ENCODE measurements around the gene CHEK2. TPM values are rescaled to one million over a fixed set of nuclear protein-coding genes. Genes with fewer than 3 reads are reported as not detected.
"Not testable (repeated sequence)": the region's sequence is repeated elsewhere in the genome, so short reads cannot be mapped to it uniquely, and the experiment has no call there.

The CHEK2 gene
- polyA plus RNA-seq, 3 donors: 6.6 to 13.1 (median 7.8) TPM

DNA sequence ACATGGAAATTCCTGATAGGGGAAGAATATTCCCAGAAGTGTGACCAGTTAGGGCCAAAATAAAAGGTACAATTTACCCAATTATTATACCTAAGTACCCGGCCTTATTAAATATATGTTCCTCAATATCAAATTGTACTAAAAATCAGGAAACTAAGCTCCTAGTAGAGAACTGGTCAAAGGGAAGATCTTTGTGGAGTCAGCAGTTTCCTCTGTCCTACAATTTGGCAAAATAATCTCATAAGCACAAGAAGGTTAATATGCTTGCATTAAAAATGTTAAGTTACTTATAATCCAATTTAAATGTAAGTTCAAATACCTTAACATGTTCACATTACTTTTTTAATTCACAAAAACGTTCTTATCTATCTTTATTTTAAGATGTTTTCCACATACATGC is 72.2 kb downstream of the CHEK2 start:
- H2AFZ ChIP-seq (ENCODE audit: insufficient read depth, low read depth, low read length, poor library complexity, severe bottlenecking): no peak overlapping the region
- H3K4me1 ChIP-seq (ENCODE audit: control insufficient read depth in 1 of 2, insufficient read depth in 2 of 2, low read length in 2 of 2): peaks cover 8 to 13% of the 10 kb centered on the region in 2 donors
- DNase-seq: no peak
- no peak overlapping the region for H3K27ac ChIP-seq (ENCODE audit: low read depth in 1 of 2, low read length in 2 of 2)
- WGBS (ENCODE audit: insufficient coverage): no CpG with 5 or more reads among the region's 2 CpGs
- no peaks in the 10 kb centered on the region for H3K36me3 ChIP-seq (replicated peaks in 1 of 2; ENCODE audit: control insufficient read depth in 1 of 2, insufficient read depth in 2 of 2, low read length in 2 of 2)
- H3K9ac ChIP-seq (ENCODE audit: insufficient read depth, low read length, poor library complexity, severe bottlenecking): no peak overlapping the region
- intact Hi-C loops (cut with micrococcal nuclease): no loop called here
- H3K4me3 ChIP-seq (replicated peaks in 1 of 3; ENCODE audit: low read depth in 2 of 3, low read length in 3 of 3): no peak overlapping the region
- H3K79me2 ChIP-seq (ENCODE audit: insufficient read depth, low read length): no peaks in the 10 kb centered on the region
- TF ChIP-seq, protein P1, sequence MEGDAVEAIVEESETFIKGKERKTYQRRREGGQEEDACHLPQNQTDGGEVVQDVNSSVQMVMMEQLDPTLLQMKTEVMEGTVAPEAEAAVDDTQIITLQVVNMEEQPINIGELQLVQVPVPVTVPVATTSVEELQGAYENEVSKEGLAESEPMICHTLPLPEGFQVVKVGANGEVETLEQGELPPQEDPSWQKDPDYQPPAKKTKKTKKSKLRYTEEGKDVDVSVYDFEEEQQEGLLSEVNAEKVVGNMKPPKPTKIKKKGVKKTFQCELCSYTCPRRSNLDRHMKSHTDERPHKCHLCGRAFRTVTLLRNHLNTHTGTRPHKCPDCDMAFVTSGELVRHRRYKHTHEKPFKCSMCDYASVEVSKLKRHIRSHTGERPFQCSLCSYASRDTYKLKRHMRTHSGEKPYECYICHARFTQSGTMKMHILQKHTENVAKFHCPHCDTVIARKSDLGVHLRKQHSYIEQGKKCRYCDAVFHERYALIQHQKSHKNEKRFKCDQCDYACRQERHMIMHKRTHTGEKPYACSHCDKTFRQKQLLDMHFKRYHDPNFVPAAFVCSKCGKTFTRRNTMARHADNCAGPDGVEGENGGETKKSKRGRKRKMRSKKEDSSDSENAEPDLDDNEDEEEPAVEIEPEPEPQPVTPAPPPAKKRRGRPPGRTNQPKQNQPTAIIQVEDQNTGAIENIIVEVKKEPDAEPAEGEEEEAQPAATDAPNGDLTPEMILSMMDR (IDR thresholded peaks at IDR 0.05): no peak
- no peak overlapping the region for H3K4me2 ChIP-seq (replicated peaks; ENCODE audit: extremely low read depth, low read length, poor library complexity, severe bottlenecking)
- no peaks in the 10 kb centered on the region for H4K20me1 ChIP-seq (ENCODE audit: insufficient read depth, low read length)
- H3K36me3 Mint-ChIP-seq: no peaks in the 10 kb centered on the region
- no peaks in the 10 kb centered on the region for H3K9me3 ChIP-seq (replicated peaks in 1 of 2; ENCODE audit: control insufficient read depth in 1 of 2, insufficient read depth in 1 of 2, low read length in 2 of 2)
- peaks cover 0 to 13% (median 5%) of the 10 kb centered on the region in 7 donors for H3K9me3 Mint-ChIP-seq
- no peak overlapping the region for H3K27ac Mint-ChIP-seq
- peaks cover 17% of the 10 kb centered on the region for H3K4me1 Mint-ChIP-seq
- peaks cover 24 to 37% (median 34%) of the 10 kb centered on the region in 3 donors for H3K27me3 Mint-ChIP-seq (ENCODE audit: low read depth in 3 of 3)
- H3K27me3 ChIP-seq (ENCODE audit: control insufficient read depth in 2 of 2, insufficient read depth in 2 of 2, low read length in 2 of 2): peaks cover 15 to 45% of the 10 kb centered on the region in 2 donors
- H3K4me3 Mint-ChIP-seq: no peak overlapping the region

DNA sequence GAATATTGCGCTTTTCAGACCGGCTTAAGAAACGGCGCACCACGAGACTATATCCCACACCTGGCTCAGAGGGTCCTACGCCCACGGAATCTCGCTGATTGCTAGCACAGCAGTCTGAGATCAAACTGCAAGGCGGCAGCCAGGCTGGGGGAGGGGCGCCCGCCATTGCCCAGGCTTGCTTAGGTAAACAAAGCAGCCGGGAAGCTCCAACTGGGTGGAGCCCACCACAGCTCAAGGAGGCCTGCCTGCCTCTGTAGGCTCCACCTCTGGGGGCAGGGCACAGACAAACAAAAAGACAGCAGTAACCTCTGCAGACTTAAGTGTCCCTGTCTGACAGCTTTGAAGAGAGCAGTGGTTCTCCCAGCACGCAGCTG is 78.1 kb downstream of the CHEK2 start:
- H3K4me1 ChIP-seq (ENCODE audit: control insufficient read depth in 1 of 2, insufficient read depth in 2 of 2, low read length in 2 of 2); H3K79me2 ChIP-seq (ENCODE audit: insufficient read depth, low read length); H3K9me3 ChIP-seq (replicated peaks in 1 of 2; ENCODE audit: control insufficient read depth in 1 of 2, insufficient read depth in 1 of 2, low read length in 2 of 2); H3K27ac Mint-ChIP-seq; H3K4me3 ChIP-seq (replicated peaks in 1 of 3; ENCODE audit: low read depth in 2 of 3, low read length in 3 of 3); DNase-seq; H3K9ac ChIP-seq (ENCODE audit: insufficient read depth, low read length, poor library complexity, severe bottlenecking); intact Hi-C loops (cut with micrococcal nuclease); H3K36me3 ChIP-seq (replicated peaks in 1 of 2; ENCODE audit: control insufficient read depth in 1 of 2, insufficient read depth in 2 of 2, low read length in 2 of 2); H3K4me2 ChIP-seq (replicated peaks; ENCODE audit: extremely low read depth, low read length, poor library complexity, severe bottlenecking); H3K4me3 Mint-ChIP-seq; H4K20me1 ChIP-seq (ENCODE audit: insufficient read depth, low read length); H3K4me1 Mint-ChIP-seq; H3K9me3 Mint-ChIP-seq; H2AFZ ChIP-seq (ENCODE audit: insufficient read depth, low read depth, low read length, poor library complexity, severe bottlenecking); H3K36me3 Mint-ChIP-seq; H3K27me3 ChIP-seq (ENCODE audit: control insufficient read depth in 2 of 2, insufficient read depth in 2 of 2, low read length in 2 of 2); H3K27ac ChIP-seq (ENCODE audit: low read depth in 1 of 2, low read length in 2 of 2): not testable (repeated sequence)
- no CpG with 5 or more reads among the region's 13 CpGs for WGBS (ENCODE audit: insufficient coverage)
- peaks cover 0 to 19% (median 3%) of the 10 kb centered on the region in 3 donors for H3K27me3 Mint-ChIP-seq (ENCODE audit: low read depth in 3 of 3)
